SK-N-SH (cell line): Measurements from ENCODE around the gene CAP2.

Experiments
- CTCF ChIP-seq: fragments of 200-600 bp; sonication (generic); IDR thresholded peaks from 2 replicates; pipeline ENCODE4 v1.6.1; 2017; ENCODE audit warnings: antibody characterized with exemption, mild to moderate bottlenecking, moderate library complexity
- EZH2phosphoT487 ChIP-seq: fragments of 200-600 bp; sonication (generic); IDR thresholded peaks from 2 replicates; pipeline ENCODE4 v1.6.1; 2017; ENCODE audit warnings: low read depth, mixed run types, mild to moderate bottlenecking, antibody characterized with exemption, moderate library complexity, borderline replicate concordance
- MAX ChIP-seq: IDR thresholded peaks from 2 replicates; pipeline ENCODE4 v1.4.0; 2012; ENCODE audit warnings: low read depth
- POLR2AphosphoS5 ChIP-seq: IDR thresholded peaks from 2 replicates; pipeline ENCODE4 v1.6.1; 2012; ENCODE audit warnings: low read depth, low read length
- RAD21 ChIP-seq: IDR thresholded peaks from 2 replicates; pipeline ENCODE4 v1.6.1; 2012; ENCODE audit warnings: mild to moderate bottlenecking, low read length
- RCOR1 ChIP-seq: fragments of 150-350 bp; IDR thresholded peaks from 2 replicates; pipeline ENCODE4 v1.6.1; 2017; ENCODE audit warnings: antibody characterized with exemption, low read length
- REST ChIP-seq: IDR thresholded peaks from 2 replicates; pipeline ENCODE4 v1.6.1; 2012; ENCODE audit warnings: mild to moderate bottlenecking, low read depth, low read length, moderate library complexity
- RFX5 ChIP-seq: IDR thresholded peaks from 2 replicates; pipeline ENCODE4 v1.6.1; 2012; ENCODE audit warnings: mild to moderate bottlenecking, improper control_type of control experiment, low read length
- TAF1 ChIP-seq: IDR thresholded peaks from 2 replicates; pipeline ENCODE4 v1.6.1; 2012; ENCODE audit warnings: low read depth, mild to moderate bottlenecking, low read length, moderate library complexity, borderline replicate concordance
- TEAD4 ChIP-seq: IDR thresholded peaks from 2 replicates; pipeline ENCODE4 v1.4.0; 2012; ENCODE audit warnings: mild to moderate bottlenecking, borderline replicate concordance; ENCODE audit not compliant: insufficient read depth
- USF1 ChIP-seq: IDR thresholded peaks from 2 replicates; pipeline ENCODE4 v1.4.0; 2012; ENCODE audit warnings: low read depth, borderline replicate concordance
- YY1 ChIP-seq: IDR thresholded peaks from 2 replicates; pipeline ENCODE4 v1.4.0; 2012; ENCODE audit warnings: low read depth, mild to moderate bottlenecking

- TF ChIP-seq CTCF: no peak
- no peak for TF ChIP-seq RCOR1
- no peak for TF ChIP-seq YY1
- TF ChIP-seq POLR2AphosphoS5: no peak
- no peak for TF ChIP-seq TEAD4
- TF ChIP-seq REST: no peak
- no peak for TF ChIP-seq USF1
- no peak for TF ChIP-seq TAF1
- TF ChIP-seq MAX: no peak
- no peak for TF ChIP-seq EZH2phosphoT487
- TF ChIP-seq RFX5: no peak
- no peak for TF ChIP-seq RAD21
Observed at GRCh38 chr6:17588011-17588410, 194.6 kb downstream of the CAP2 start.
